Suprapubic skin (tissue), 4 donors: ENCODE data around the gene HMGB2. TPM values are rescaled to one million over a fixed set of nuclear protein-coding genes. Genes with fewer than 3 reads are reported as not detected.

Experiments used
- DNase-seq, 2 donors: peaks; one replicate each; pipeline ENCODE4 v3.0.0-alpha.2; 2019; ENCODE audit warnings: low spot score in 2 of 2
- H3K27ac ChIP-seq: fragments of 200-600 bp; sonication (generic); one replicate; pipeline ENCODE4 v1.5.1; 2019
- H3K27me3 ChIP-seq: fragments of 200-600 bp; sonication (generic); one replicate; pipeline ENCODE4 v1.5.1; 2019
- H3K36me3 ChIP-seq: fragments of 200-600 bp; sonication (generic); one replicate; pipeline ENCODE4 v1.5.1; 2019
- H3K4me1 ChIP-seq: fragments of 200-600 bp; sonication (generic); one replicate; pipeline ENCODE4 v1.5.1; 2019
- H3K4me3 ChIP-seq: fragments of 200-600 bp; sonication (generic); one replicate; pipeline ENCODE4 v1.5.1; 2019; ENCODE audit warnings: mild to moderate bottlenecking
- H3K9me3 ChIP-seq: fragments of 200-600 bp; sonication (generic); one replicate; pipeline ENCODE4 v1.5.1; 2019
- CTCF ChIP-seq, 2 donors: fragments of 200-600 bp in 1 of 2; fragments of 450-650 bp in 1 of 2; sonication (generic) in 1 of 2; IDR thresholded peaks; one replicate each; pipeline ENCODE4 v1.5.1; 2016 to 2019; ENCODE audit warnings: antibody characterized with exemption in 2 of 2, mild to moderate bottlenecking in 1 of 2, moderate library complexity in 1 of 2
- EP300 ChIP-seq: sonication (generic); formaldehyde crosslinking; IDR thresholded peaks from one replicate; pipeline ENCODE4 v1.6.1; 2017; ENCODE audit warnings: antibody characterized with exemption
- POLR2A ChIP-seq, 2 donors: fragments of 450-650 bp; IDR thresholded peaks; one replicate each; pipeline ENCODE4 v1.6.1; 2017; ENCODE audit warnings: antibody characterized with exemption in 2 of 2, mild to moderate bottlenecking in 2 of 2, moderate library complexity in 2 of 2
- POLR2AphosphoS5 ChIP-seq, 3 donors: sonication (generic); formaldehyde crosslinking; IDR thresholded peaks; one replicate each; pipeline ENCODE4 v1.6.1; 2017; ENCODE audit warnings: antibody characterized with exemption in 3 of 3
- WGBS: methylation state at CpG from one replicate; pipeline ENCODE4 v1.1.5; 2018; 5-methylcytosine and 5-hydroxymethylcytosine counted together
- total RNA-seq, 4 donors: library from RNA; depleted of rRNA; stranded (reverse); fragments of >200 nt; gene quantifications; one replicate each; pipeline ENCODE4 v1.1.0, GENCODE V29; 2016

The HMGB2 gene
- total RNA-seq, 4 donors from 2014 or later: 28.8 to 76.5 (median 34.2) TPM

GRCh38 chr4:173328236-173328901, 5.8 kb downstream of the HMGB2 start:
- TF ChIP-seq POLR2A (IDR thresholded peaks at IDR 0.05) (no peak), EP300 (no peak), POLR2AphosphoS5 (IDR thresholded peaks at IDR 0.05) (no peak), CTCF (IDR thresholded peaks at IDR 0.05) (no peak)
- H3K36me3 ChIP-seq: peaks cover 37% of the 10 kb centered on the region
- no peaks in the 10 kb centered on the region for H3K27me3 ChIP-seq
- H3K4me1 ChIP-seq: peaks cover 23% of the 10 kb centered on the region
- DNase-seq: no peak
- no peaks in the 10 kb centered on the region for H3K9me3 ChIP-seq
- H3K27ac ChIP-seq: no peak overlapping the region
- WGBS: 89% methylated on average over 5 of the region's 5 CpGs
- no peak overlapping the region for H3K4me3 ChIP-seq

DNA sequence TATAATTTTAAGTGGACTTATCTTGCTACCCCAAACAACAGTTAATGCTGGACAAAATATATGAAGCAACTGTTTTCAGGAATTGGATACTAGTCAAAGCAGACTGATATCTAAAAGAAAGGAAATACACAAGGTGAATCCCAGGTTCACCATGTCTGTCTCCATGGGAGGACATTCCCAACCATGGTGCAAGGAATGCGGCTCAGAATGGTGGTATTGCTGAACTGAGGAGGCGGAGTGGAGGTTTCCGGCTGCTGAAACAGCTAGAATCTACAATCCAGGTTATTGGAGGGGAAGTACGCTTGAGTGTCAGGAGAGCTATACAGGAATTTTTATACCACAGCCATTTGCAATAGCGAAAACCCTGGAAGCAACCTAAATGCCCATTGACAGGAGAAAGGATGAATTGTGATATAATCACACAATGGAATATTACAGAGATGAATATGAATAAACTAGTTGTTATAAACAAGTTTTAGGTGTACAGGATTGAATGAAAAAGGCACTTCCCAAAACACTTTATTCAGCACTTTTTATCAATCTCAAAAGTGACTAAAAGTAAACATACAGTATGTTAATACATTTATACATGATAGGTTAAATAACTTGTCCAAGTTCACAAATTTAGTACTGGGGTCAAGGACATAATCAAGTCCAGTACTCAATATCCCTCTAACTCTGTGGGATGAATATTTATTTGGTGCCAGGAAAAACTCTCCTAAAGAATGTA, 9.0 kb downstream of the HMGB2 start:
- Histone ChIP-seq H3K27me3 (no peaks in the 10 kb centered on the region), H3K9me3 (no peaks in the 10 kb centered on the region), H3K27ac (no peak overlapping the region), H3K4me1 (no peaks in the 10 kb centered on the region), H3K4me3 (no peak overlapping the region), H3K36me3 (peaks cover 33% of the 10 kb centered on the region)
- DNase-seq: no peak
- no peak for TF ChIP-seq POLR2AphosphoS5 (IDR thresholded peaks at IDR 0.05)
- no peak for TF ChIP-seq CTCF (IDR thresholded peaks at IDR 0.05)
- TF ChIP-seq POLR2A (IDR thresholded peaks at IDR 0.05): no peak
- TF ChIP-seq EP300: no peak
- WGBS: 97% methylated on average over 5 of the region's 5 CpGs

DNA sequence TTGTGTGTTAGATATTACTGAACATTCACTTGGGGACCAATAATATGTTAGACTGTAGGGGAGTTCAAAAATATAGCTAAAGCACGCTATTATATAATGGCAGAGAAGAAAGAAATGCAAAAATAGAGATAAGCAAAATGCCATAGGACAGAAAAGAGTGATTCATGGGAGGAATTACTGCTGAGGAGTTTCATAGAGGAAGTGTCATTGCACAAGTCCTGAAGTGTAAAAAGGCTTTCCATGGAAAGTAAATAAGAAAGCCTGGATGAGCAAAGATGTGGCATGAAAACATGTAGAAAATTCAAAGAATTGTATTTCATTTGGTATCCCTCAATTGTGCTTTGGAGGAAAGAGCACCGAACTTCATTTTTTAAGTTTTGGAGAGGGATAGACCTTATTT, 14.5 kb downstream of the HMGB2 start:
- no peak overlapping the region for H3K27ac ChIP-seq
- TF ChIP-seq EP300 (no peak), POLR2A (IDR thresholded peaks at IDR 0.05) (no peak), CTCF (IDR thresholded peaks at IDR 0.05) (no peak), POLR2AphosphoS5 (IDR thresholded peaks at IDR 0.05) (no peak)
- H3K9me3 ChIP-seq: no peaks in the 10 kb centered on the region
- H3K4me3 ChIP-seq: no peak overlapping the region
- no peak for DNase-seq
- H3K4me1 ChIP-seq: peaks cover 5% of the 10 kb centered on the region
- peaks cover 14% of the 10 kb centered on the region for H3K36me3 ChIP-seq
- no peaks in the 10 kb centered on the region for H3K27me3 ChIP-seq
- 92% methylated on average over 2 of the region's 2 CpGs for WGBS

- Histone ChIP-seq H3K27me3 (no peaks in the 10 kb centered on the region), H3K9me3 (no peaks in the 10 kb centered on the region), H3K36me3 (peaks cover 22% of the 10 kb centered on the region), H3K27ac (no peak overlapping the region), H3K4me3 (no peak overlapping the region), H3K4me1 (peaks cover 5% of the 10 kb centered on the region)
- TF ChIP-seq EP300 (no peak), CTCF (IDR thresholded peaks at IDR 0.05) (peak; percentile 6 to 21), POLR2A (IDR thresholded peaks at IDR 0.05) (no peak), POLR2AphosphoS5 (IDR thresholded peaks at IDR 0.05) (no peak)
- DNase-seq: no peak
- WGBS: 11% methylated on average over 3 of the region's 3 CpGs
These were observed 15.4 kb downstream of the HMGB2 start for GRCh38 chr4:173318648-173319211.

DNA sequence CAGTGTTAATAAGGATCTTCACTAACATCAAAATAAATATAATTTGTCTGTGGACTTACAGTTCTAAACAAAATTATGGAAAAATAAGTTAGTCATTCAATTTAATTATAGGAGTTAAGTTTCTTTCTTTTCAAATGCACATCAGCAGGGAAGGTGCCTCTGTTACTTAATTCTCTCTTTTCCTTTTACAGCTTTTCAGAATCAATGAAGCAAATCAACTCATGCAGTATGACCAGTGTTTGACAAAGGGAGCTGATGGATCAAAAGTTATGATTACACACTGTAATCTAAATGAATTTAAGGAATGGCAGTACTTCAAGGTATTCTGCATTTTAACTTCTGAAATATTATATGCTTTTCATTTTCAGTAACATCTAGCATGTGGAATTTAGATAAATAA, 15.9 kb downstream of the HMGB2 start:
- H3K4me3 ChIP-seq: no peak overlapping the region
- no peaks in the 10 kb centered on the region for H3K9me3 ChIP-seq
- no peak for TF ChIP-seq CTCF (IDR thresholded peaks at IDR 0.05)
- no peak for TF ChIP-seq POLR2AphosphoS5 (IDR thresholded peaks at IDR 0.05)
- TF ChIP-seq POLR2A (IDR thresholded peaks at IDR 0.05): no peak
- TF ChIP-seq EP300: no peak
- H3K27ac ChIP-seq: no peak overlapping the region
- H3K27me3 ChIP-seq: no peaks in the 10 kb centered on the region
- DNase-seq: no peak
- H3K36me3 ChIP-seq: peaks cover 22% of the 10 kb centered on the region
- H3K4me1 ChIP-seq: peaks cover 5% of the 10 kb centered on the region
